GM12872 (cell line): ENCODE results near the gene MGLL.

Source experiments
- TF ChIP-seq, protein P1 (sequence below): IDR thresholded peaks from 3 replicates; pipeline ENCODE4 v1.5.1; 2011; ENCODE audit warnings: low read depth, mild to moderate bottlenecking, low read length, moderate library complexity; ENCODE audit not compliant: insufficient read depth

The MGLL gene

DNA sequence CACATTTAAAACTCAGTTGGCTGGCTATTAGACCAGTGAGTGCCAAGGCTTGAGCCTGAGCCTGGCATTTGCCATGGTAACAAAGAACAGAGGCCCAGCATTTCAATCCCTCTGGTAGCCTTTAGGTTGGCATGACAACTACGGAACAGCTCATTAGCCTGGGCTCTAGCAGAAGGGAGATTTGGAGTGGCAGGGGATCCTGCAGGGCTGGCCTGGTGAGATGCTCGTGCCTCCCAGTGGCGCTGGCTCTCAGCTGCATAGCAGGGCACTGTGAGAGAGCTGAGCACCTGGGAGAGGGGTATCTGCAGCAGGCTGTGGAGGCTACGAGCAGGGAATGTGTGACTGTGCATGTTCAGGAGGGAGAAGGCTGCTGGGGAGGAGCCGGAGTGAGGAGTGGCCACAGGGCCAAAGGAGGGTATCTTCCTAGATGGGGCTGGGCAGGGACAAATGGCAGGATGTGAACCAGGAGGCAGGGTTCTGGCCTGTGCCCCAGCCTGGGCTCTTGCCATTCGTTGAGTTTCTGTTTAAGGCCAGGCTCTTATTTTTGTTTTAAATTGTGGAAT lies 155.1 kb downstream of the MGLL start:
- TF ChIP-seq, protein P1, sequence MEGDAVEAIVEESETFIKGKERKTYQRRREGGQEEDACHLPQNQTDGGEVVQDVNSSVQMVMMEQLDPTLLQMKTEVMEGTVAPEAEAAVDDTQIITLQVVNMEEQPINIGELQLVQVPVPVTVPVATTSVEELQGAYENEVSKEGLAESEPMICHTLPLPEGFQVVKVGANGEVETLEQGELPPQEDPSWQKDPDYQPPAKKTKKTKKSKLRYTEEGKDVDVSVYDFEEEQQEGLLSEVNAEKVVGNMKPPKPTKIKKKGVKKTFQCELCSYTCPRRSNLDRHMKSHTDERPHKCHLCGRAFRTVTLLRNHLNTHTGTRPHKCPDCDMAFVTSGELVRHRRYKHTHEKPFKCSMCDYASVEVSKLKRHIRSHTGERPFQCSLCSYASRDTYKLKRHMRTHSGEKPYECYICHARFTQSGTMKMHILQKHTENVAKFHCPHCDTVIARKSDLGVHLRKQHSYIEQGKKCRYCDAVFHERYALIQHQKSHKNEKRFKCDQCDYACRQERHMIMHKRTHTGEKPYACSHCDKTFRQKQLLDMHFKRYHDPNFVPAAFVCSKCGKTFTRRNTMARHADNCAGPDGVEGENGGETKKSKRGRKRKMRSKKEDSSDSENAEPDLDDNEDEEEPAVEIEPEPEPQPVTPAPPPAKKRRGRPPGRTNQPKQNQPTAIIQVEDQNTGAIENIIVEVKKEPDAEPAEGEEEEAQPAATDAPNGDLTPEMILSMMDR: no peak

DNA sequence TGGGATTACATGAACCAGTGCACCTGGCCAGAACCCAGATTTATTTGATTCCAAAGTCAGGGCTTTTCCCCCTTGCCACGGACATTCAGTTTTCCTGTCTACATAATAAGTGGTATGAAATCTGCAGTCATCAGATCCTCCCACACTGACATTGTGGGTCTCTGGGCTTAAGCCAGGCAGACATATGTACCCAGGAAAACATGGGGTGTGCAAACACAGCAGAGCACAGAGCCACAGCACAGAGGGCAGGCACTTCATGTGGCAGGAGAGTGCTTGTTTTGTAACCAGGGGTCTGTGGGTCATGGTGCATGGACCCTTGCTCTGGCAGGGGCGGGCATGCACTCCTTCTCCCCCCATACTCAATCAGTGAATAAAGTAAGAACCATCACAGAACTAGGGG lies 155.6 kb downstream of the MGLL start:
- TF ChIP-seq, protein P1: no peak

DNA sequence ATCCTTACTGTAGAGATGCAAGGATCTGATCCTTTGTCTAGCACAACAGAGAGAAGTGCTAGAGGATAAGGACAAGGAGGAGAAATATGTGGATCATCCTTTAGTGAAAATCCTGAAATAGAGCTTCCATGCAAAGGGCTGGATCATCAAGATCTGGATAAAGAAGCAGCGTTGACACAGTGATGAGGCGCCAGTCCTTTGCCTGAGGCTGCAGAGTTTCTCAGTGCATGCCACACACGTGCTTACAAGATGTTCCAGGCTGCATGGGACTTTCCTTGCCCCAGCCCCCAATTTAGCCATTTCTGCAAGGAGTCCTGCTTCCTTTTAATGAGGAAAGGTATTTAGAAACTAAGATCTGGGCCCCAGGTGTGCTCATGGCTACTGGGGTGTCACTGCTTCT lies 156.7 kb downstream of the MGLL start:
- TF ChIP-seq, protein P1: no peak

DNA sequence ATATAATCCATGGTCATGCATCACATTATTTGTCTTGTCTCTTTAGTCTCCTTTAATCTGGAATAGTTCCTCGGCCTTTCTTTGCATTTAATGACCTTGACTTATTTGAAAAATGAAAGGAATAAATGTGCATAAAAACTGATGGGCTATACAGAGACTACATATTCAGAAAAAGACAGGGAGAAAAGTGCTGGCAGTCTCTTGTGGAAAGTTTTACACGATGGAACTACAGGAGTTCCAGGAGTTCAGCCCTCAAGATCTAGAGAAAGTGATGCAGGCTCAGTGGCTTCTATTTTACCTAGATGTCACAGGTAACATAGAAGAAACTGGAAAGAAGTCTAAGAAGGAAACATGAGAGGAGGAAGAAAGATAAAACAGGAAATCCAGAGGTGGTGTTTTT lies 157.2 kb downstream of the MGLL start:
- TF ChIP-seq, protein P1: no peak

DNA sequence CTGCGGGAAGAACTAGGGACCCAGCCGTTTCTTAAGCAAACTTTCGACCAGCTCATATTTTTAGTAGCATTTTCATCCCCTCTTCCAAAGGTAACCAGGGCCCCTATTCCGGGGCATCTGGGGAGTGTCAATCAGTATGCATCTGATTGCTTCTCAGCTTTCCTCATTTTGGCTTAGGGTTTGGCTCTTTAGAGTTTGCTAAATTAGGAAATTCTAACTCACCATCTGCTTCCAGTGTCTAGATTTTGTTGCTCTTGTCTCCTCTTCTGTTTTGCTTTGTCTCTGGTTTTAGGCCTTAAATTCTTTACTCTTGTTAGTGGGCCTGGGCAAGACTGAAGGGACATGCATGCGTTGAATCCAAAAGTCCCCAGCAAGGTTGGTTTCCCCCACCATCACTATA lies 159.2 kb downstream of the MGLL start:
- TF ChIP-seq, protein P1: no peak

DNA sequence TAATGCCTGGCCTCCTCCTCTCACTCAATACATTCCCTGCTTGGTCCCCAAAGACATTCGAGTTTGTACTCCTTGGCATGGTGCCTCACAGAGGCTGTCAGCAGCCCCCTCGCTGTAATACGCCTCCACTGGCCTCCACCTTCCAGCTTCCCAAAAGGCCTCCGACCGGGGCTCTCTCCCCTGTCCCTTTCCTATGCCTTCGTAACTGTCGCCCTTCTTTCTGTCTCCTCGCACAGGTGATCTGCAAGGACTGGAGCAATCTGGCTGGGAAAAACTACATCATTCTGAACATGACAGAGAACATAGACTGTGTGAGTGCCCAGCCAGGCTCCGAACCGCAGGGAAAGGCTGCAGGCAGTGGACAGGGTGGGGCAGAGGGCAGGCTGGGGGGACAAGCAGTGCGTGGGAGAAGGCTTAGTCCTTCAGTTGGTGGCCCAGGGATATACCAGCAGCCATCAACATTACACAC lies 160.3 kb downstream of the MGLL start:
- TF ChIP-seq, protein P1: no peak

DNA sequence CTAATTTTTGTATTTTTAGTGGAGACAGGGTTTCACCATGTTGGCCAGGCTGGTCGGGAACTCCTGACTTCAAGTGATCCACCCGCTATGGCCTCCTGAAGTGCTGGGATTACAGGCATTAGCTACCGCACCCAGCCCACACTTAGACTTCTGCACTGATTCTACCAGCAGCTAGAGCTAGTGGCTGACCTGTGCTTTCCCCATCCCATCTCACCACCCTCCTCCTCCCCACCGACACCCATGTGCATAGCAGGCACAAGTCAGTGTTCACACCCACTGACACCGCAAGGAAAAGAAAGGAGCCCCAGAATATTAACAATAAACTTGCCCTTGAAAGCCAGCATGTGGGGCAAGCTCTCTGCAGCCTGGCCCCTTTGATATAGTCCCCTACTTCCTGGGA lies 160.7 kb downstream of the MGLL start:
- TF ChIP-seq, protein P1: no peak
